IMR-90 (cell line): ENCODE data around the gene POFUT2. TPM values are rescaled to one million over a fixed set of nuclear protein-coding genes. Genes with fewer than 3 reads are reported as not detected.
A peak's percentile ranks its signal among the peaks of the same experiment; 100 is the strongest.

Experiments
- ATAC-seq: fragments of 200-7000 bp; cut with Tn5 transposase; 2 replicates; pipeline ENCODE4 v1.9.1; 2020; ENCODE audit warnings: low read depth, mild to moderate bottlenecking, moderate library complexity
- BruUV-seq: library from RNA; stranded (reverse); fragments of 400-500 nt; replicated peaks from 2 replicates; lab custom pipeline; 2021; lab: Mats Ljungman, UMichigan
- CTCF ChIA-PET: fragments of 300-600 bp; formaldehyde crosslinking; extraction: SDS; loops from one replicate; lab custom pipeline; 2021; ENCODE audit warnings: antibody characterized with exemption; lab: Yijun Ruan, JAX
- POLR2A ChIA-PET: fragments of 300-600 bp; sonication (Branson Sonifier 250); formaldehyde crosslinking; loops from one replicate; lab custom pipeline; 2022; ENCODE audit warnings: antibody characterized with exemption; ENCODE audit not compliant: unreplicated experiment; lab: Charles Lee
- DNase-seq: peaks from one replicate; pipeline ENCODE4 v3.0.0; 2013
- H2AFZ ChIP-seq: replicated peaks from 2 replicates; pipeline ENCODE3; 2013; ENCODE audit warnings: low read length, mild to moderate bottlenecking; ENCODE audit not compliant: poor library complexity
- H2AK5ac ChIP-seq: 2 replicates; pipeline ENCODE4 v1.6.1; 2013; ENCODE audit warnings: low read depth, low read length, inconsistent platforms
- H2AK9ac ChIP-seq: replicated peaks from 2 replicates; pipeline ENCODE3; 2013; ENCODE audit warnings: mild to moderate bottlenecking, low read depth, low read length, moderate library complexity; ENCODE audit not compliant: poor library complexity
- H2BK120ac ChIP-seq: 2 replicates; pipeline ENCODE4 v1.6.1; 2013; ENCODE audit warnings: low read depth, low read length, inconsistent platforms
- H2BK15ac ChIP-seq: 3 replicates; pipeline ENCODE4 v1.6.1; 2013; ENCODE audit warnings: low read depth, low read length, inconsistent platforms
- H2BK20ac ChIP-seq: 2 replicates; pipeline ENCODE4 v1.6.1; 2013; ENCODE audit warnings: low read depth, mild to moderate bottlenecking, inconsistent platforms, low read length, moderate library complexity
- H2BK5ac ChIP-seq: 2 replicates; pipeline ENCODE4 v1.6.1; 2013; ENCODE audit warnings: mild to moderate bottlenecking, low read depth, low read length, inconsistent platforms; ENCODE audit not compliant: poor library complexity, severe bottlenecking
- H3K14ac ChIP-seq: replicated peaks from 2 replicates; pipeline ENCODE4 v1.6.1; 2013; ENCODE audit warnings: low read depth, low read length, inconsistent platforms
- H3K18ac ChIP-seq: 2 replicates; pipeline ENCODE4 v1.6.1; 2013; ENCODE audit warnings: low read depth, low read length, control low read depth
- H3K23ac ChIP-seq: 2 replicates; pipeline ENCODE4 v1.6.1; 2013; ENCODE audit warnings: low read depth, low read length, inconsistent platforms
- H3K27ac ChIP-seq: 2 replicates; pipeline ENCODE4 v1.5.1; 2013; ENCODE audit warnings: mild to moderate bottlenecking, control low read depth, low read length; ENCODE audit not compliant: insufficient read depth
- H3K27me3 ChIP-seq: 2 replicates; pipeline ENCODE4 v1.6.1; 2013; ENCODE audit warnings: low read length; ENCODE audit not compliant: control insufficient read depth, insufficient read depth
- H3K36me3 ChIP-seq: 2 replicates; pipeline ENCODE4 v1.6.1; 2013; ENCODE audit warnings: low read length, mixed read lengths; ENCODE audit not compliant: control insufficient read depth, insufficient read depth
- H3K4ac ChIP-seq: 2 replicates; pipeline ENCODE4 v1.6.1; 2013; ENCODE audit warnings: low read depth, low read length, inconsistent platforms
- H3K4me1 ChIP-seq: 2 replicates; pipeline ENCODE4 v1.6.1; 2013; ENCODE audit warnings: low read length, mixed read lengths; ENCODE audit not compliant: control insufficient read depth, insufficient read depth
- H3K4me2 ChIP-seq: 2 replicates; pipeline ENCODE4 v1.6.1; 2013; ENCODE audit warnings: low read depth, mild to moderate bottlenecking, control low read depth, low read length, moderate library complexity
- H3K4me3 ChIP-seq: 2 replicates; pipeline ENCODE4 v1.5.1; 2013; ENCODE audit warnings: low read depth, mild to moderate bottlenecking, control low read depth, low read length, moderate library complexity; ENCODE audit not compliant: insufficient read depth
- H3K56ac ChIP-seq: 2 replicates; pipeline ENCODE4 v1.6.1; 2013; ENCODE audit warnings: low read length, inconsistent platforms; ENCODE audit not compliant: insufficient read depth; ENCODE audit errors: extremely low read depth
- H3K79me1 ChIP-seq, 2 experiments: 2 replicates each; pipeline ENCODE4 v1.6.1; 2013; ENCODE audit warnings: low read length in 2 of 2, inconsistent platforms in 1 of 2, low read depth in 1 of 2
- H3K9ac ChIP-seq: 2 replicates; pipeline ENCODE4 v1.6.1; 2013; ENCODE audit warnings: low read depth, low read length, control low read depth
- H3K9me1 ChIP-seq: 2 replicates; pipeline ENCODE4 v1.6.1; 2013; ENCODE audit warnings: low read length, inconsistent platforms; ENCODE audit not compliant: insufficient read depth
- H3K9me3 ChIP-seq: 2 replicates; pipeline ENCODE4 v1.6.1; 2013; ENCODE audit warnings: low read length; ENCODE audit not compliant: control insufficient read depth, insufficient read depth
- H4K20me1 ChIP-seq: 2 replicates; pipeline ENCODE4 v1.6.1; 2013; ENCODE audit warnings: low read length, inconsistent platforms; ENCODE audit not compliant: insufficient read depth
- H4K5ac ChIP-seq: 2 replicates; pipeline ENCODE4 v1.6.1; 2013; ENCODE audit warnings: mild to moderate bottlenecking, low read depth, low read length, control low read depth
- H4K8ac ChIP-seq, 2 experiments: 2 replicates each; pipeline ENCODE4 v1.6.1; 2013; ENCODE audit warnings: low read depth in 2 of 2, low read length in 2 of 2, control low read depth in 1 of 2, inconsistent platforms in 1 of 2
- H4K91ac ChIP-seq: 2 replicates; pipeline ENCODE4 v1.6.1; 2013; ENCODE audit warnings: low read depth, low read length, inconsistent platforms; ENCODE audit not compliant: insufficient read depth
- CEBPB ChIP-seq: IDR thresholded peaks from 2 replicates; pipeline ENCODE4 v1.6.1; 2012; ENCODE audit warnings: low read depth, low read length, improper control_type of control experiment
- CHD1 ChIP-seq: IDR thresholded peaks from 2 replicates; pipeline ENCODE4 v1.6.1; 2012; ENCODE audit warnings: low read depth, low read length, improper control_type of control experiment
- CTCF ChIP-seq: conservative IDR thresholded peaks from 2 replicates; pipeline ENCODE4 v1.5.1; 2012; ENCODE audit warnings: mild to moderate bottlenecking, low read depth, low read length, improper control_type of control experiment
- FOS ChIP-seq: fragments of 150-350 bp; IDR thresholded peaks from 2 replicates; pipeline ENCODE4 v1.6.1; 2016; ENCODE audit warnings: low read depth, low read length
- MAFK ChIP-seq: IDR thresholded peaks from 2 replicates; pipeline ENCODE4 v1.6.1; 2012; ENCODE audit warnings: low read depth, low read length, improper control_type of control experiment
- MAZ ChIP-seq: IDR thresholded peaks from 2 replicates; pipeline ENCODE4 v1.6.1; 2012; ENCODE audit warnings: low read depth, mild to moderate bottlenecking, low read length, improper control_type of control experiment, moderate library complexity, borderline replicate concordance
- MXI1 ChIP-seq: IDR thresholded peaks from 2 replicates; pipeline ENCODE4 v1.6.1; 2012; ENCODE audit warnings: low read depth, mild to moderate bottlenecking, low read length, moderate library complexity, borderline replicate concordance
- RAD21 ChIP-seq: IDR thresholded peaks from 2 replicates; pipeline ENCODE4 v1.6.1; 2012; ENCODE audit warnings: low read length, improper control_type of control experiment
- RFX5 ChIP-seq: IDR thresholded peaks from 2 replicates; pipeline ENCODE4 v1.8.0; 2012; ENCODE audit warnings: low read depth, mild to moderate bottlenecking, low read length, moderate library complexity
- USF2 ChIP-seq: fragments of 150-350 bp; IDR thresholded peaks from 2 replicates; pipeline ENCODE4 v1.6.1; 2017; ENCODE audit warnings: mild to moderate bottlenecking, antibody characterized with exemption, low read length, low read depth
- WGBS, 2 experiments: methylation state at CpG; one replicate each; pipeline versions ENCODE4 v1.1.5 to v1.1.7; 2013; ENCODE audit warnings: missing lambda C conversion rate in 2 of 2; ENCODE audit not compliant: insufficient read length in 1 of 2; ENCODE audit errors: extremely low coverage in 2 of 2; 5-methylcytosine and 5-hydroxymethylcytosine counted together
- dilution Hi-C: fragments of 300-500 bp; cut with HindIII; formaldehyde crosslinking; loops from one replicate; pipeline ENCODE4 v1.14.3; 2018; ENCODE audit warnings: low sequenced_read_pairs; ENCODE audit not compliant: unreplicated experiment
- in situ Hi-C: fragments of 300-500 bp; cut with MboI; formaldehyde crosslinking; loops from 3 replicates; pipeline ENCODE4 v1.14.3; 2019; ENCODE audit warnings: low sequenced_read_pairs, inconsistent platforms, mixed read lengths
- intact Hi-C: fragments of 100-400 bp; cut with micrococcal nuclease; formaldehyde crosslinking; loops from 2 replicates; pipeline ENCODE4 v1.10.0; 2022
- polyA plus RNA-seq, 3 experiments: library from polyadenylated mRNA; depleted of rRNA; stranded (reverse); fragments of >200 nt; gene quantifications; 2 replicates each; pipeline ENCODE4 v1.2.3, GENCODE V29; 2012; ENCODE audit warnings: low replicate concordance in 1 of 3
- total RNA-seq: library from RNA; depleted of rRNA; stranded (reverse); fragments of >200 nt; gene quantifications from 2 replicates; pipeline ENCODE4 v1.2.3, GENCODE V29; 2012
- TF ChIP-seq, protein P1 (sequence below): fragments of 150-350 bp; IDR thresholded peaks from 2 replicates; pipeline ENCODE4 v1.6.1; 2016; ENCODE audit warnings: low read depth, mild to moderate bottlenecking, low read length, moderate library complexity, borderline replicate concordance

The POFUT2 gene
- total and polyA plus RNA-seq, 2 of the 4 experiments (the other 2 are of a cell fraction), result 18.8 to 59.3 TPM

DNA sequence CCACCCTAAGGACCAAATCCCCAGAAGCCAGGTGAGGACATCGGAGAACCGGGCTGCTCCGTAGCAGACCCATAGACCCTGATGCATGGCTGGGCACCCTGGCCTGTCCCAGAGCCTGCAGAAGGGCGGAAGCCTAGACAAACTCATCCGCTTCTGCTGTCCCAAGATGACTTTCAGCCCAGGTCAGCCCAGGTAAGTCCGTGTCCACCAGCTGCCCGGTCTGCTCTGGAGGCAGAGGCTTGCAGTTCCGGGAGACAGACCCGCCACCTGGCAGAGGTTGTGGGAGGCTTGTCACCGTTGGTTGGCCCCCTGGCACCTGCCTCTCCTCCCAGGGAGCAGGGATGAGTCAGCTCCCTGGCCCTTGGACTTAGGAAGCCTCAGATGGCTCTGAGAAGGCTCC, 22.8 kb upstream of the POFUT2 start:
- POLR2A ChIA-PET, result no interaction called here
- Histone ChIP-seq H3K56ac (no peak overlapping the region), H4K5ac (no peak overlapping the region), H2BK5ac (no peak overlapping the region), H2AFZ (no peak overlapping the region), H3K27ac (no peak overlapping the region), H3K14ac (no peak overlapping the region), H3K9ac (no peak overlapping the region), H3K4me3 (no peak overlapping the region), H2BK15ac (no peak overlapping the region), H2AK9ac (no peak overlapping the region), H3K23ac (no peak overlapping the region), H3K9me1 (peaks cover 22% of the 10 kb centered on the region), H4K8ac (no peak overlapping the region), H3K36me3 (no peaks in the 10 kb centered on the region), H3K4me2 (no peak overlapping the region), H4K91ac (no peak overlapping the region), H4K20me1 (no peaks in the 10 kb centered on the region), H3K18ac (no peak overlapping the region), H3K9me3 (no peaks in the 10 kb centered on the region), H3K27me3 (no peaks in the 10 kb centered on the region), H3K79me1 (peaks cover 0 to 16% of the 10 kb centered on the region in 2 experiments; a peak in 2 of 4 replicates), H3K4me1 (peaks cover 31% of the 10 kb centered on the region), H2BK120ac (peak overlapping the region; percentile 26; the same call in 1 of the 2 replicates), H3K4ac (peak overlapping the region; percentile 44; the same call in 1 of the 2 replicates), H2BK20ac (no peak overlapping the region; the same call in 1 of the 2 replicates), H2AK5ac (peak overlapping the region; percentile 91)
- CTCF ChIA-PET, result no interaction called here
- dilution Hi-C loops, result no loop called here
- in situ Hi-C loops, result no loop called here
- TF ChIP-seq CEBPB (no peak), MAFK (no peak), MAZ (no peak), CHD1 (no peak), FOS (no peak), RAD21 (no peak), MXI1 (no peak), CTCF (no peak), RFX5 (no peak), USF2 (no peak)
- TF ChIP-seq, protein P1, sequence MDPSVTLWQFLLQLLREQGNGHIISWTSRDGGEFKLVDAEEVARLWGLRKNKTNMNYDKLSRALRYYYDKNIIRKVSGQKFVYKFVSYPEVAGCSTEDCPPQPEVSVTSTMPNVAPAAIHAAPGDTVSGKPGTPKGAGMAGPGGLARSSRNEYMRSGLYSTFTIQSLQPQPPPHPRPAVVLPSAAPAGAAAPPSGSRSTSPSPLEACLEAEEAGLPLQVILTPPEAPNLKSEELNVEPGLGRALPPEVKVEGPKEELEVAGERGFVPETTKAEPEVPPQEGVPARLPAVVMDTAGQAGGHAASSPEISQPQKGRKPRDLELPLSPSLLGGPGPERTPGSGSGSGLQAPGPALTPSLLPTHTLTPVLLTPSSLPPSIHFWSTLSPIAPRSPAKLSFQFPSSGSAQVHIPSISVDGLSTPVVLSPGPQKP, result no peak
- BruUV-seq, result no TSS peak
- no peak for ATAC-seq
- 97% methylated on average over 4 of the region's 10 CpGs; no CpG with 5 or more reads in 1 of the 2 experiments for WGBS, 2 experiments
- DNase-seq, result no peak
- intact Hi-C loops, result no loop called here
